Right atrium auricular region (tissue), 2 donors: ENCODE data around the gene KIF1A. TPM values are rescaled to one million over a fixed set of nuclear protein-coding genes. Genes with fewer than 3 reads are reported as not detected.

ENCODE experiments used
- DNase-seq: peaks from one replicate; pipeline ENCODE4 v3.0.0-alpha.2; 2019; ENCODE audit warnings: low spot score
- H3K27ac ChIP-seq, 2 donors: fragments of 200-600 bp; sonication (generic); 1 replicate in 1 of 2; 2 replicates in 1 of 2; pipeline ENCODE4 v1.5.1; 2016 to 2019
- H3K27me3 ChIP-seq, 2 donors: fragments of 200-600 bp; sonication (generic); one replicate each; pipeline versions ENCODE4 v1.5.1 to v1.6.0; 2017 to 2019
- H3K36me3 ChIP-seq: fragments of 200-600 bp; sonication (generic); one replicate; pipeline ENCODE4 v1.5.1; 2016
- H3K4me1 ChIP-seq, 2 donors: fragments of 200-600 bp; sonication (generic); one replicate each; pipeline versions ENCODE4 v1.5.1 to v1.6.0; 2017 to 2019
- H3K4me3 ChIP-seq, 2 donors: fragments of 200-600 bp; sonication (generic); 1 replicate in 1 of 2; 2 replicates in 1 of 2; pipeline ENCODE4 v1.5.1; 2017 to 2019; ENCODE audit warnings: mild to moderate bottlenecking in 1 of 2, moderate library complexity in 1 of 2
- H3K9me3 ChIP-seq, 2 donors: fragments of 200-600 bp; sonication (generic); one replicate each; pipeline ENCODE4 v1.5.1; 2019
- total RNA-seq, 2 donors: library from RNA; depleted of rRNA; stranded (reverse); fragments of >200 nt; gene quantifications; one replicate each; pipeline ENCODE4 v1.1.0, GENCODE V29; 2016
- TF ChIP-seq, protein P1 (sequence below), 2 donors: fragments of 200-600 bp; sonication (generic); IDR thresholded peaks; one replicate each; pipeline ENCODE4 v1.5.1; 2019; ENCODE audit warnings: antibody characterized with exemption in 2 of 2

KIF1A gene
- total RNA-seq, 2 donors from 2014 or later = 41.8 to 43.7 TPM

DNA sequence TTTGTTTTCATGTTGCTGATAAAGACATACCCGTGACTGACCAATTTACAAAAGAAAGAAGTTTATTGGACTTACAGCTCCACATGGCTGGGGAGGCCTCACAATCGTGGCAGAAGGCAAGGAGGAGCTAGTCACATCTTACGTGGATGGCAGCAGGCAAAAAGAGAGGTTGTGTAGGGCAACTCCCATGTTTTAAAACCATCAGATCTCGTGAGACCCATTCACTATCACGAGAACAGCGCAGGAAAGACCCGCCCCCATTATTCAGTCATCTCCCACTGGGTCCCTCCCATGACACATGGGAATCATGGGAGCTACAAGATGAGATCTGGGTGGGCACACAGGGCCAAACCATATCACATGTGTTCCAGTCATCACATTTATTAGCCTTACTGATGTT is 111.6 kb downstream of the KIF1A start:
- TF ChIP-seq, protein P1, sequence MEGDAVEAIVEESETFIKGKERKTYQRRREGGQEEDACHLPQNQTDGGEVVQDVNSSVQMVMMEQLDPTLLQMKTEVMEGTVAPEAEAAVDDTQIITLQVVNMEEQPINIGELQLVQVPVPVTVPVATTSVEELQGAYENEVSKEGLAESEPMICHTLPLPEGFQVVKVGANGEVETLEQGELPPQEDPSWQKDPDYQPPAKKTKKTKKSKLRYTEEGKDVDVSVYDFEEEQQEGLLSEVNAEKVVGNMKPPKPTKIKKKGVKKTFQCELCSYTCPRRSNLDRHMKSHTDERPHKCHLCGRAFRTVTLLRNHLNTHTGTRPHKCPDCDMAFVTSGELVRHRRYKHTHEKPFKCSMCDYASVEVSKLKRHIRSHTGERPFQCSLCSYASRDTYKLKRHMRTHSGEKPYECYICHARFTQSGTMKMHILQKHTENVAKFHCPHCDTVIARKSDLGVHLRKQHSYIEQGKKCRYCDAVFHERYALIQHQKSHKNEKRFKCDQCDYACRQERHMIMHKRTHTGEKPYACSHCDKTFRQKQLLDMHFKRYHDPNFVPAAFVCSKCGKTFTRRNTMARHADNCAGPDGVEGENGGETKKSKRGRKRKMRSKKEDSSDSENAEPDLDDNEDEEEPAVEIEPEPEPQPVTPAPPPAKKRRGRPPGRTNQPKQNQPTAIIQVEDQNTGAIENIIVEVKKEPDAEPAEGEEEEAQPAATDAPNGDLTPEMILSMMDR (IDR thresholded peaks at IDR 0.05) = no peak
- Histone ChIP-seq H3K4me3 (no peak overlapping the region), H3K36me3 (no peaks in the 10 kb centered on the region), H3K27ac (no peak overlapping the region), H3K4me1 (no peaks in the 10 kb centered on the region), H3K27me3 (no peaks in the 10 kb centered on the region), H3K9me3 (no peaks in the 10 kb centered on the region)
- DNase-seq = no peak

DNA sequence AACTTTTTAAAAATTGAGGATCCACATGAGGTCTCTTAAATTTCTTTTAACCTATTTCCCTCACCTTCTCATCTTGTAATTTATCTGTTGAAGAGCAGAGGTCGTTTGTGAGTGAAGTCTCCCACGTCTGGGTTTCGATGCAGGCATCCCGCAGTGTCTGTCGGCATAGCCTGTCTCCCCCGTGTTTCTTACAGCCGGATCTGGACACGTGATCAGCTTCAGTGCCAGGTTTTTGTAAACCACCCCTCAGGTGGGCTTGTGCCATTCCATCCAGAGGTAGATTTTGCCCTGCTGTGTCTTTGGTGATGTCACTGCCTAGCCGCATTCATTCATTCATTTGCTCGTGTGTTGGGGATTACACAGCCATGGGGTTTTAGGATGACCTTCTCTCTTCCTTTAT is 112.2 kb downstream of the KIF1A start:
- no peak for DNase-seq
- Histone ChIP-seq H3K36me3 (no peaks in the 10 kb centered on the region), H3K27ac (no peak overlapping the region), H3K27me3 (no peaks in the 10 kb centered on the region), H3K4me1 (no peaks in the 10 kb centered on the region), H3K9me3 (no peaks in the 10 kb centered on the region), H3K4me3 (no peak overlapping the region)
- TF ChIP-seq, protein P1 (IDR thresholded peaks at IDR 0.05) = no peak

GRCh38 chr2:240707043-240707756 is 112.8 kb downstream of the KIF1A start:
- no peaks in the 10 kb centered on the region for H3K36me3 ChIP-seq
- no peak overlapping the region for H3K4me3 ChIP-seq
- H3K27ac ChIP-seq = no peak overlapping the region
- H3K9me3 ChIP-seq = no peaks in the 10 kb centered on the region
- DNase-seq = no peak
- TF ChIP-seq, protein P1 (IDR thresholded peaks at IDR 0.05) = no peak
- H3K4me1 ChIP-seq = no peaks in the 10 kb centered on the region
- H3K27me3 ChIP-seq = no peaks in the 10 kb centered on the region

- DNase-seq = no peak
- H3K27me3 ChIP-seq = no peaks in the 10 kb centered on the region
- H3K36me3 ChIP-seq = no peaks in the 10 kb centered on the region
Observed at GRCh38 chr2:240705204-240705791, 114.7 kb downstream of the KIF1A start.

GRCh38 chr2:240704651-240705050 is 115.4 kb downstream of the KIF1A start:
- H3K4me1 ChIP-seq = no peaks in the 10 kb centered on the region
- no peaks in the 10 kb centered on the region for H3K36me3 ChIP-seq
- H3K27ac ChIP-seq = no peak overlapping the region
- H3K9me3 ChIP-seq = no peaks in the 10 kb centered on the region
- H3K4me3 ChIP-seq = no peak overlapping the region
- DNase-seq = no peak
- no peaks in the 10 kb centered on the region for H3K27me3 ChIP-seq
- TF ChIP-seq, protein P1 (IDR thresholded peaks at IDR 0.05) = no peak

More at GRCh38 chr2:240705204-240705791, 114.7 kb downstream of the KIF1A start:
- Histone ChIP-seq H3K4me3 (no peak overlapping the region), H3K27ac (no peak overlapping the region), H3K9me3 (no peaks in the 10 kb centered on the region), H3K4me1 (no peaks in the 10 kb centered on the region)
- TF ChIP-seq, protein P1 (IDR thresholded peaks at IDR 0.05) = no peak
